GM13977 (cell line): ENCODE data around the gene PRELID1.
"Not testable (repeated sequence)": the region's sequence is repeated elsewhere in the genome, so short reads cannot be mapped to it uniquely, and the experiment has no call there.

Source experiments
- DNase-seq: peaks from one replicate; pipeline ENCODE4 v3.0.0; 2012; ENCODE audit warnings: low spot score
- CTCF ChIP-seq: IDR thresholded peaks from 2 replicates; pipeline ENCODE4 v1.5.1; 2012; ENCODE audit warnings: mild to moderate bottlenecking, control low read depth; ENCODE audit not compliant: insufficient read depth; ENCODE audit errors: extremely low read depth, missing control alignments
- in situ Hi-C: fragments of 300-500 bp; cut with MboI; formaldehyde crosslinking; loops from one replicate; pipeline ENCODE4 v1.12.0; 2022; ENCODE audit warnings: low sequenced_read_pairs, low pct_unique_long_range_greater_than_20kb, mixed read lengths, inconsistent platforms; ENCODE audit not compliant: unreplicated experiment

The PRELID1 gene

DNA sequence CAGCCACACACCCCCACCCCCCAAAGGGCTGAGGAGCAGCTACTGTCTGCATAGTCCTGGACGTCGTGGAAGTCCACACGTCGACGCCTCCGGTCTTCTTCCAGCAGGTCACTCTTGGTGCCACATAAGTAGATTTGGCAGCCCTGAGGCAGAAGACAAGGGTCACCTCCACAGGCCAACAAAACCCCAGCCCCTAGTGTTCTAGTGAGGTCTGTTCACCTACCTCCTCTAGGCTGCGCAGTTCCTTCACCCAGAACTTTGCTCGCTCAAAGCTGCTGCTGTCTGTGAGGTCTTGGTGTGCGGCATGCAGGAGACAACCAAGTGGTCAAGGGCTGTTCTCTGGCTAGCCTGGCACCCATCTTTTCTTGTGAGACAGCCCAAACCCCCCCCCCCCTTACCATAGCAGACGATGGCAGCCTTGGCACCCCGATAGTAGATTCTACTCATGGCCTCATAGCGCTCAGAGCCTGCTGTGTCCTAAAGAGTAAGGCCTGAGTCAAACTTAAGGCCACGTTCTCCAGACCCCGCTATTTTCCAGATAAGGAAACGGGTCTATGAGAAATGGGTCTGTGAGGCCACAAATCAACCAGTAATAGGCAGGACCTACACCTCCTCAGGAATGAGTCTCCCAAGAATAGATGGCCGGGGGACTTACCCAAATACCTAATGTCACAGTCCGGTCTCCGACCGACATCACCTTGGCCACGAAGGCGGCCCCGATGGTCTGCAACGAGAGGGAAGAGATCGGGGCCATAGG lies 1.1 kb upstream of the PRELID1 start:
- TF ChIP-seq CTCF = peak; percentile 23
- DNase-seq = no peak
- in situ Hi-C loops = no loop called here

- no peak for DNase-seq
- in situ Hi-C loops = no loop called here
- TF ChIP-seq CTCF = no peak
These were observed 359 bp downstream of the PRELID1 start for GRCh38 chr5:177303925-177304391.

DNA sequence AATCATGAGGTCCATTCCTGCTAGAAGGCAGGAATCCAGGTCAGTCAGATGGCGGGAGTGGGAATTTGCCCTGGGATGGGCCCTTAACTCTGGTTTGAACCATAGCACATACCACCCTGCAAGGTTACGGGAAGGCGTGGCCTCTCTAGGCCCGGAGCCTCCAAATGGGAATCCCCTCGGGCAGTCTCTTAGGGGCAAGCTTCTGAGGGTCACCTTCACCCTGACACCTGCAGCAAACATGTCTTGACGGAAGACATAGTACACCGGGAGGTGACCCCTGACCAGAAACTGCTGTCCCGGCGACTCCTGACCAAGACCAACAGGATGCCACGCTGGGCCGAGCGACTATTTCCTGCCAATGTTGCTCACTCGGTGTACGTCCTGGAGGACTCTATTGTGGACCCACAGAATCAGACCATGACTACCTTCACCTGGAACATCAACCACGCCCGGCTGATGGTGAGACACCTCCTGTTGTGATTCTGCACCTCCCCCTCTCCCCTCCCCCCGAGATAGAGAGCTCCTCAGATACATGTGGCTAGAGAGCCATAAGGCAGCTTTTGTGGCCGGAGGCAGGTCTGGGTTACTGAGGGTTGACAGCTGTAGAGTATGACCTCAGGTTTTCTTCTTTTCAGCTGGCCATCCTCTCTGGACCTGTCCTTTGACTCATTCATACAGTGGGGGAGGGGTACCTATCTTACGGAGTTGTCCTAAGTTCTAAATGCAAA lies 957 bp downstream of the PRELID1 start:
- no peak for TF ChIP-seq CTCF

DNA sequence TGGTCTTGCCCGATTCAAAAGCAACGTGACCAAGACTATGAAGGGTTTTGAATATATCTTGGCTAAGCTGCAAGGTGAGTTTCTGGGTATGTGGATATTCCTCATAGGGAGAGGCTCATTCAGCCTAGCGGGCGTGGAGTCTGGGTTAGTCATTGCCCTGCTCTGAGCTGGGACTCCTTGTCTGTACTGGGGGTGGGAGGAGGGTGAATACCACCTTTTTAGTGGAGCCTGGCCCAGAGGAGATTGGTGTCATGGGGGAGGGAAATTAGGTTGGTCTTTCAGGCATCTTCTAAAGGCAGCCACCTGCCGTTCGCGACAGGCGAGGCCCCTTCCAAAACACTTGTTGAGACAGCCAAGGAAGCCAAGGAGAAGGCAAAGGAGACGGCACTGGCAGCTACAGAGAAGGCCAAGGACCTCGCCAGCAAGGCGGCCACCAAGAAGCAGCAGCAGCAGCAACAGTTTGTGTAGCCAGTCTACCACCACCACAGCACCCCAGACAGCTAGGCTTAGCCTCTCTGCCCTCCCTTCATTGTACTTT lies 2.6 kb downstream of the PRELID1 start:
- DNase-seq, in situ Hi-C loops: not testable (repeated sequence)

More for the DNA sequence above, 957 bp downstream of the PRELID1 start:
- DNase-seq = no peak
- in situ Hi-C loops = no loop called here

- no peak for TF ChIP-seq CTCF
- in situ Hi-C loops = no loop called here
- no peak for DNase-seq
These were observed 3.3 kb downstream of the PRELID1 start for GRCh38 chr5:177306674-177307543.

DNA sequence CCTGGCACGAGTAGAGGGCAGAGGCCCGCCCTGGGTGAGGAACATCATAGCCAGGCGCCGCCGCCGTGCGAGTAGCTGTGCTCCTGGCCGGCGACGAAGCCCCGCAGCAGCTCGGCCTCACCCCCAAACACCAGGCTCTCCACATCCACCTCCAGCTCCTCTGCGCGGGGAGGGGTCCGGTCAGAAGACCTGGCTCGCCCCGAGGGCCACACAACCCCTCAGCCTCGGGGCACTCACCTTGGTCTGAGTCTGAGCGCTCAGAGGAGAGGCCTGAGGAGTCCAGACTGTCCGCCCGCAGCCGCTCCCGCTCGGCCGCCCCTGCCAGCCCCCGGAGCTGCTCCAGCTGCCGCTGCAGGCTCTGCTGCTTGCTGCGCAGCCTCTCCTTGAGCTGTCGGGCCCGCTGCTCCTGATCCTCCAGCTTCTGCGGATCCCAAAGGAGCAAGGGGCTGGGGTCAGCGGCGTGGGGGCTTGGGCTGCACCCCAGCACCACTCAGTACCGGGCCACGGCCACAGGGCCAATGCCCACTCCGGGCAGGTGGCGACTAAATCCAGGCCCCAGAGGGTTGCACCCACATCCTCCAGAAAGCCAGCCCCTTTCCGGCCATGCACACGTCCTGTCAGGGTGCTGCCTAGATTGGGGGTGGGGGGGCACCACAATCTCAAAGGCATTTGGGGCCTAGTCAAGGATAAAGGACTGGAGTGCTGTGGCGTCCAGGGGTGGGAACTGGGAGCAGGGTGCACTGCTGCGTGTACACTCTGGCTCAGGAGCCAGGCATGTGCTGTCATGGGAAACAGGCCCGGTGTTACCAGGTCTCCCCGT lies 4.2 kb downstream of the PRELID1 start:
- no peak for TF ChIP-seq CTCF
- in situ Hi-C loops = no loop called here
- no peak for DNase-seq
